SK-N-SH treated with all-trans-retinoic acid at 6 μM for 48 hours (cell line): ENCODE measurements around the gene USH2A.

ENCODE experiments used
- ARNTL ChIP-seq: fragments of 450-650 bp; formaldehyde crosslinking; IDR thresholded peaks from 2 replicates; pipeline ENCODE4 v1.5.0; 2020; ENCODE audit warnings: low read depth, mild to moderate bottlenecking, moderate library complexity, borderline replicate concordance
- ZFP30 ChIP-seq: fragments of 450-650 bp; formaldehyde crosslinking; IDR thresholded peaks from 2 replicates; pipeline ENCODE4 v1.5.0; 2022; ENCODE audit warnings: mild to moderate bottlenecking, moderate library complexity
- TF ChIP-seq, protein P1 (sequence below): fragments of 250-450 bp; sonication (Bioruptor Pico); IDR thresholded peaks from 2 replicates; pipeline ENCODE4 v1.8.0; 2020; ENCODE audit warnings: mild to moderate bottlenecking, moderate library complexity, borderline replicate concordance

DNA sequence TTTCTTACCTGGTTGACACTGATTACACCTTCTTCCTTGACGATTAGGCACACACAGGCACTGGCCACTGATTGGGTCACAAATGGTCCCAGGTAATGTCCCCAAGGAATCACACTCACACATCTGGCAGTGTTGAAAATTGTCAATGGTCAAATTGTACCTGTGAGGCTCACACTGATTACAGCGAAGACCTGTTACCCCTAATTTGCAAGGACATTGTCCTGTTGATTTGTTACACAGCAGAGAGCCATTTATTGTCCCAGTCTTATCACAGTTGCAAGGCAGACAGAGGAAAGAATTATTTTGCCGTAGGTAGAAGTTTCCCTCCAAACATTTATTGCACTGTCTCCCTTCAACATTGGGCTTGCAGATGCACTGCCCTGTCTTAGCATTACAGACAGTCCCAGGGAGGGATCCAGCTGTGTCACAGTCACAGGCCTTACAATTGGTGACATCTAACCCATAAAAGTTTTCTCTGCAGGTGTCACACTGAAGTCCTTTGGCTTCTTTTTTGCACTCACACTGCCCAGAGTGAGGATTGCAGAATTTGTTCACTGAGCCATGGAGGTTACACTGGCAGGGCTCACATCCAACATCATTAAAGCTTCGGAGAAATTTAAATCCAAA is 176.6 kb downstream of the USH2A start:
- TF ChIP-seq ZFP30 (no peak), ARNTL (CRISPR knock-in tag) (no peak)
- TF ChIP-seq, protein P1, sequence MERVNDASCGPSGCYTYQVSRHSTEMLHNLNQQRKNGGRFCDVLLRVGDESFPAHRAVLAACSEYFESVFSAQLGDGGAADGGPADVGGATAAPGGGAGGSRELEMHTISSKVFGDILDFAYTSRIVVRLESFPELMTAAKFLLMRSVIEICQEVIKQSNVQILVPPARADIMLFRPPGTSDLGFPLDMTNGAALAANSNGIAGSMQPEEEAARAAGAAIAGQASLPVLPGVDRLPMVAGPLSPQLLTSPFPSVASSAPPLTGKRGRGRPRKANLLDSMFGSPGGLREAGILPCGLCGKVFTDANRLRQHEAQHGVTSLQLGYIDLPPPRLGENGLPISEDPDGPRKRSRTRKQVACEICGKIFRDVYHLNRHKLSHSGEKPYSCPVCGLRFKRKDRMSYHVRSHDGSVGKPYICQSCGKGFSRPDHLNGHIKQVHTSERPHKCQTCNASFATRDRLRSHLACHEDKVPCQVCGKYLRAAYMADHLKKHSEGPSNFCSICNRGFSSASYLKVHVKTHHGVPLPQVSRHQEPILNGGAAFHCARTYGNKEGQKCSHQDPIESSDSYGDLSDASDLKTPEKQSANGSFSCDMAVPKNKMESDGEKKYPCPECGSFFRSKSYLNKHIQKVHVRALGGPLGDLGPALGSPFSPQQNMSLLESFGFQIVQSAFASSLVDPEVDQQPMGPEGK (CRISPR knock-in tag): no peak
